Endothelial cell of umbilical vein (primary cell): ENCODE data around the gene RNF146. TPM values are rescaled to one million over a fixed set of nuclear protein-coding genes. Genes with fewer than 3 reads are reported as not detected.
"Not testable (repeated sequence)": the region's sequence is repeated elsewhere in the genome, so short reads cannot be mapped to it uniquely, and the experiment has no call there.

Experiments used
- BruUV-seq: library from RNA; stranded (reverse); fragments of 400-500 nt; replicated peaks from 2 replicates; lab custom pipeline; 2021; lab: Mats Ljungman, UMichigan
- CTCF ChIA-PET: fragments of 300-600, 350-600 bp; sonication (Branson Sonifier 250); formaldehyde crosslinking; loops from one replicate; lab custom pipeline; 2021; ENCODE audit warnings: antibody characterized with exemption, inconsistent platforms; lab: Charles Lee
- POLR2A ChIA-PET: fragments of 300-600, 350-600 bp; sonication (Branson Sonifier 250); formaldehyde crosslinking; loops from one replicate; lab custom pipeline; 2021; ENCODE audit warnings: antibody characterized with exemption, inconsistent platforms; lab: Charles Lee
- DNase-seq: peaks from one replicate; pipeline ENCODE4 v3.0.0-alpha.2; 2011; ENCODE audit warnings: low read depth, low spot score
- FAIRE-seq: peaks from 2 replicates; lab custom pipeline; 2011; peaks lifted over from hg19 to GRCh38; lab: Jason Lieb, UNC
- H2AFZ ChIP-seq: 2 replicates; pipeline ENCODE4 v1.6.0; 2012; ENCODE audit warnings: low read depth, low read length, control low read depth, inconsistent platforms
- H3K27ac ChIP-seq: 2 replicates; pipeline ENCODE4 v1.5.1; 2011; ENCODE audit warnings: low read depth, mild to moderate bottlenecking, control low read depth, low read length, moderate library complexity; ENCODE audit not compliant: insufficient read depth
- H3K27me3 ChIP-seq, 2 experiments: 2 replicates each; pipeline versions ENCODE4 v1.6.0 to v1.6.1; 2011; ENCODE audit warnings: low read length in 2 of 2, mixed read lengths in 1 of 2; ENCODE audit not compliant: control insufficient read depth in 2 of 2, insufficient read depth in 2 of 2
- H3K36me3 ChIP-seq, 2 experiments: 2 replicates in 1 of 2; 3 replicates in 1 of 2; pipeline ENCODE4 v1.5.1; 2011; ENCODE audit warnings: low read length in 2 of 2, mild to moderate bottlenecking in 1 of 2, moderate library complexity in 1 of 2; ENCODE audit not compliant: control insufficient read depth in 2 of 2, insufficient read depth in 2 of 2; ENCODE audit errors: extremely low read depth in 1 of 2
- H3K4me1 ChIP-seq: 3 replicates; pipeline ENCODE4 v1.5.1; 2011; ENCODE audit warnings: mild to moderate bottlenecking, low read length; ENCODE audit not compliant: control insufficient read depth, insufficient read depth; ENCODE audit errors: extremely low read depth
- H3K4me2 ChIP-seq: 2 replicates; pipeline ENCODE4 v1.6.1; 2011; ENCODE audit warnings: low read length, control low read depth, mixed read lengths; ENCODE audit not compliant: insufficient read depth
- H3K4me3 ChIP-seq, 3 experiments: fragments of 200-600 bp in 1 of 3; sonication (generic), shearing (Covaris generic) in 1 of 3; replicated peaks in 1 of 3; 2 replicates each; pipeline ENCODE4 v1.5.1; 2011 to 2016; ENCODE audit warnings: control low read depth in 3 of 3, low read length in 3 of 3, mild to moderate bottlenecking in 2 of 3, inconsistent platforms in 1 of 3, low read depth in 1 of 3, moderate library complexity in 1 of 3; ENCODE audit not compliant: insufficient read depth in 1 of 3
- H3K79me2 ChIP-seq: 2 replicates; pipeline ENCODE4 v1.6.0; 2012; ENCODE audit warnings: low read length, inconsistent platforms; ENCODE audit not compliant: control insufficient read depth, insufficient read depth
- H3K9ac ChIP-seq: replicated peaks from 2 replicates; pipeline ENCODE3; 2011; ENCODE audit warnings: low read length, control low read depth; ENCODE audit not compliant: insufficient read depth; ENCODE audit errors: extremely low read depth
- H3K9me1 ChIP-seq: replicated peaks from 3 replicates; pipeline ENCODE4 v1.6.0; 2011; ENCODE audit warnings: mild to moderate bottlenecking, low read length; ENCODE audit not compliant: control insufficient read depth, insufficient read depth; ENCODE audit errors: extremely low read depth
- H3K9me3 ChIP-seq: replicated peaks from 2 replicates; pipeline ENCODE4 v1.5.1; 2012; ENCODE audit warnings: low read length, inconsistent platforms; ENCODE audit not compliant: control insufficient read depth, insufficient read depth
- H4K20me1 ChIP-seq: replicated peaks from 2 replicates; pipeline ENCODE3; 2011; ENCODE audit warnings: mild to moderate bottlenecking, low read length; ENCODE audit not compliant: control insufficient read depth, insufficient read depth; ENCODE audit errors: extremely low read depth
- FOS ChIP-seq: IDR thresholded peaks from 2 replicates; pipeline ENCODE4 v1.6.1; 2011; ENCODE audit warnings: mild to moderate bottlenecking, low read length, moderate library complexity, borderline replicate concordance; ENCODE audit not compliant: insufficient read depth
- GATA2 ChIP-seq: IDR thresholded peaks from 2 replicates; pipeline ENCODE4 v1.7.0; 2011; ENCODE audit warnings: low read depth, mild to moderate bottlenecking, moderate library complexity, mixed read lengths, low read length; ENCODE audit not compliant: insufficient read length, insufficient read depth
- JUN ChIP-seq: IDR thresholded peaks from 2 replicates; pipeline ENCODE4 v1.6.1; 2011; ENCODE audit warnings: borderline replicate concordance, low read depth; ENCODE audit not compliant: insufficient read length, insufficient read depth
- dilution Hi-C: fragments of 300-500 bp; cut with MboI; formaldehyde crosslinking; loops from one replicate; pipeline ENCODE4 v1.15.0; 2019; ENCODE audit warnings: low sequenced_read_pairs; ENCODE audit not compliant: extremely low pct_ligation_motif_present
- intact Hi-C: fragments of 100-400 bp; cut with micrococcal nuclease; formaldehyde crosslinking; loops from one replicate; pipeline ENCODE4 v1.10.0; 2022
- polyA plus RNA-seq, 4 experiments: library from polyadenylated mRNA; depleted of rRNA in 3 of 4; stranded (reverse) in 3 of 4; unstranded in 1 of 4; fragments of >200 nt; gene quantifications; 2 replicates each; pipeline versions ENCODE4 v1.2.1 to v1.2.3, GENCODE V29; 2011 to 2012; ENCODE audit warnings: missing spikeins in 1 of 4
- total RNA-seq: library from RNA; stranded (reverse); gene quantifications from 2 replicates; pipeline ENCODE4 v1.2.3, GENCODE V29; 2021

Gene RNF146
- total and polyA plus RNA-seq, 2 donors (not counting 3 experiments of a cell fraction or from before 2014, with no cell fraction given), result 37.5 to 48.1 TPM

- DNase-seq (peak; percentile 12), FAIRE-seq (no peak)
- ChIA-PET POLR2A (no interaction called here), CTCF (interaction anchor here (1.1 kb wide), 1 partner anchor 26 kb away, joined by 3 read pairs; no protein-coding TSS in a partner anchor)
- Histone ChIP-seq H2AFZ (no peak overlapping the region), H3K27ac (peak overlapping the region; percentile 45), H4K20me1 (no peaks in the 10 kb centered on the region), H3K27me3 (no peaks in the 10 kb centered on the region), H3K79me2 (no peaks in the 10 kb centered on the region), H3K9me1 (no peaks in the 10 kb centered on the region), H3K4me1 (peaks cover 12% of the 10 kb centered on the region), H3K4me3 (no peak overlapping the region), H3K9ac (no peak overlapping the region), H3K36me3 (peaks cover 3 to 4% of the 10 kb centered on the region in 2 experiments), H3K4me2 (peak overlapping the region; percentile 24), H3K9me3 (no peaks in the 10 kb centered on the region)
- TF ChIP-seq GATA2 (no peak), JUN (peak; percentile 22), FOS (peak; percentile 36)
- intact Hi-C loops, result no loop called here
- no TSS peak for BruUV-seq
- dilution Hi-C loops, result no loop called here
Measured at GRCh38 chr6:127328043-127328609, 61.5 kb downstream of the RNF146 start.

- H3K9me1 ChIP-seq, H3K4me2 ChIP-seq, H3K27me3 ChIP-seq, dilution Hi-C loops, H3K79me2 ChIP-seq, H3K27ac ChIP-seq, H3K4me3 ChIP-seq, H3K9me3 ChIP-seq, H2AFZ ChIP-seq, POLR2A ChIA-PET, H3K9ac ChIP-seq, FAIRE-seq, DNase-seq, H3K36me3 ChIP-seq, BruUV-seq, H4K20me1 ChIP-seq, intact Hi-C loops: not testable (repeated sequence)
- peaks cover 12% of the 10 kb centered on the region for H3K4me1 ChIP-seq
- CTCF ChIA-PET, result interaction anchor here (0.9 to 1.2 kb wide), 3 partner anchors 10 to 26 kb away, joined by 3 read pairs; no protein-coding TSS in a partner anchor
Measured at GRCh38 chr6:127331256-127331655, 64.6 kb downstream of the RNF146 start.
